ENCODE data around the gene SNRNP70. TPM values are rescaled to one million over a fixed set of nuclear protein-coding genes. Genes with fewer than 3 reads are reported as not detected.

SNRNP70 gene
- total and polyA plus RNA-seq, 2 experiments from 2014 or later, result 243 to 361 TPM

GRCh38 chr19:49103331-49104085 lies 18.3 kb downstream of the SNRNP70 start (continued):
- TF ChIP-seq, protein P1, sequence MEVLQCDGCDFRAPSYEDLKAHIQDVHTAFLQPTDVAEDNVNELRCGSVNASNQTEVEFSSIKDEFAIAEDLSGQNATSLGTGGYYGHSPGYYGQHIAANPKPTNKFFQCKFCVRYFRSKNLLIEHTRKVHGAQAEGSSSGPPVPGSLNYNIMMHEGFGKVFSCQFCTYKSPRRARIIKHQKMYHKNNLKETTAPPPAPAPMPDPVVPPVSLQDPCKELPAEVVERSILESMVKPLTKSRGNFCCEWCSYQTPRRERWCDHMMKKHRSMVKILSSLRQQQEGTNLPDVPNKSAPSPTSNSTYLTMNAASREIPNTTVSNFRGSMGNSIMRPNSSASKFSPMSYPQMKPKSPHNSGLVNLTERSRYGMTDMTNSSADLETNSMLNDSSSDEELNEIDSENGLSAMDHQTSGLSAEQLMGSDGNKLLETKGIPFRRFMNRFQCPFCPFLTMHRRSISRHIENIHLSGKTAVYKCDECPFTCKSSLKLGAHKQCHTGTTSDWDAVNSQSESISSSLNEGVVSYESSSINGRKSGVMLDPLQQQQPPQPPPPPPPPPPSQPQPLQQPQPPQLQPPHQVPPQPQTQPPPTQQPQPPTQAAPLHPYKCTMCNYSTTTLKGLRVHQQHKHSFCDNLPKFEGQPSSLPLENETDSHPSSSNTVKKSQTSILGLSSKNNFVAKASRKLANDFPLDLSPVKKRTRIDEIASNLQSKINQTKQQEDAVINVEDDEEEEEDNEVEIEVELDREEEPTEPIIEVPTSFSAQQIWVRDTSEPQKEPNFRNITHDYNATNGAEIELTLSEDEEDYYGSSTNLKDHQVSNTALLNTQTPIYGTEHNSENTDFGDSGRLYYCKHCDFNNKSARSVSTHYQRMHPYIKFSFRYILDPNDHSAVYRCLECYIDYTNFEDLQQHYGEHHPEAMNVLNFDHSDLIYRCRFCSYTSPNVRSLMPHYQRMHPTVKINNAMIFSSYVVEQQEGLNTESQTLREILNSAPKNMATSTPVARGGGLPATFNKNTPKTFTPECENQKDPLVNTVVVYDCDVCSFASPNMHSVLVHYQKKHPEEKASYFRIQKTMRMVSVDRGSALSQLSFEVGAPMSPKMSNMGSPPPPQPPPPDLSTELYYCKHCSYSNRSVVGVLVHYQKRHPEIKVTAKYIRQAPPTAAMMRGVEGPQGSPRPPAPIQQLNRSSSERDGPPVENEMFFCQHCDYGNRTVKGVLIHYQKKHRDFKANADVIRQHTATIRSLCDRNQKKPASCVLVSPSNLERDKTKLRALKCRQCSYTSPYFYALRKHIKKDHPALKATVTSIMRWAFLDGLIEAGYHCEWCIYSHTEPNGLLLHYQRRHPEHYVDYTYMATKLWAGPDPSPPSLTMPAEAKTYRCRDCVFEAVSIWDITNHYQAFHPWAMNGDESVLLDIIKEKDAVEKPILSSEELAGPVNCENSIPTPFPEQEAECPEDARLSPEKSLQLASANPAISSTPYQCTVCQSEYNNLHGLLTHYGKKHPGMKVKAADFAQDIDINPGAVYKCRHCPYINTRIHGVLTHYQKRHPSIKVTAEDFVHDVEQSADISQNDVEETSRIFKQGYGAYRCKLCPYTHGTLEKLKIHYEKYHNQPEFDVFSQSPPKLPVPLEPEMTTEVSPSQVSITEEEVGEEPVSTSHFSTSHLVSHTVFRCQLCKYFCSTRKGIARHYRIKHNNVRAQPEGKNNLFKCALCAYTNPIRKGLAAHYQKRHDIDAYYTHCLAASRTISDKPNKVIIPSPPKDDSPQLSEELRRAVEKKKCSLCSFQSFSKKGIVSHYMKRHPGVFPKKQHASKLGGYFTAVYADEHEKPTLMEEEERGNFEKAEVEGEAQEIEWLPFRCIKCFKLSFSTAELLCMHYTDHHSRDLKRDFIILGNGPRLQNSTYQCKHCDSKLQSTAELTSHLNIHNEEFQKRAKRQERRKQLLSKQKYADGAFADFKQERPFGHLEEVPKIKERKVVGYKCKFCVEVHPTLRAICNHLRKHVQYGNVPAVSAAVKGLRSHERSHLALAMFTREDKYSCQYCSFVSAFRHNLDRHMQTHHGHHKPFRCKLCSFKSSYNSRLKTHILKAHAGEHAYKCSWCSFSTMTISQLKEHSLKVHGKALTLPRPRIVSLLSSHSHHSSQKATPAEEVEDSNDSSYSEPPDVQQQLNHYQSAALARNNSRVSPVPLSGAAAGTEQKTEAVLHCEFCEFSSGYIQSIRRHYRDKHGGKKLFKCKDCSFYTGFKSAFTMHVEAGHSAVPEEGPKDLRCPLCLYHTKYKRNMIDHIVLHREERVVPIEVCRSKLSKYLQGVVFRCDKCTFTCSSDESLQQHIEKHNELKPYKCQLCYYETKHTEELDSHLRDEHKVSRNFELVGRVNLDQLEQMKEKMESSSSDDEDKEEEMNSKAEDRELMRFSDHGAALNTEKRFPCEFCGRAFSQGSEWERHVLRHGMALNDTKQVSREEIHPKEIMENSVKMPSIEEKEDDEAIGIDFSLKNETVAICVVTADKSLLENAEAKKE (CRISPR knock-in tag; IDR thresholded peaks at IDR 0.05), result no peak
- TF ChIP-seq EZH2 (IDR thresholded peaks at IDR 0.05; ENCODE audit: low read depth, unreplicated experiment) (no peak), POLR2AphosphoS5 (IDR thresholded peaks at IDR 0.05; ENCODE audit: low read depth) (no peak), JUNB (IDR thresholded peaks at IDR 0.05; ENCODE audit: unreplicated experiment) (no peak), EZH2phosphoT487 (IDR thresholded peaks at IDR 0.05; ENCODE audit: unreplicated experiment) (no peak), NANOG (IDR thresholded peaks at IDR 0.05; ENCODE audit: borderline replicate concordance) (no peak)

GRCh38 chr19:49104229-49104864 lies 19.1 kb downstream of the SNRNP70 start:
- Histone ChIP-seq H3K4me3 (no peak overlapping the region), H3K4me2 (no peak overlapping the region), H2AFZ (no peak overlapping the region), H3K9me2 (ENCODE audit: insufficient read depth) (no peaks in the 10 kb centered on the region), H4K20me1 (replicated peaks; ENCODE audit: insufficient read depth) (peaks cover 28% of the 10 kb centered on the region), H3K36me3 (ENCODE audit: insufficient read depth) (peaks cover 25% of the 10 kb centered on the region; the same call in 1 of the 2 replicates), H3K27me3 (ENCODE audit: insufficient read depth) (no peaks in the 10 kb centered on the region), H3K79me2 (replicated peaks; ENCODE audit: insufficient read depth) (peaks cover 4% of the 10 kb centered on the region), H3F3A (replicated peaks; ENCODE audit: low read depth) (peaks cover 37% of the 10 kb centered on the region), H3K4me1 (ENCODE audit: insufficient read depth) (no peaks in the 10 kb centered on the region; the same call in 1 of the 2 replicates), H3K27ac (ENCODE audit: low read depth) (no peak overlapping the region)
- Mint-ChIP-seq H3K36me3 (ENCODE audit: low read depth) (peaks cover 87% of the 10 kb centered on the region), H3K27ac (0 out of 2 replicates have a peak overlapping the region, but pooled peaks have one; percentile 81), H3K9me3 (no peaks in the 10 kb centered on the region; the same call in 1 of the 3 replicates), H3K27me3 (ENCODE audit: insufficient read depth, low read depth, poor library complexity) (peaks cover 24% of the 10 kb centered on the region), H3K4me3 (no peak overlapping the region), H3K4me1 (peaks cover 28% of the 10 kb centered on the region)
- TF ChIP-seq ZNF331 (CRISPR knock-in tag; IDR thresholded peaks at IDR 0.05; ENCODE audit: low read depth), result no peak
- TF ChIP-seq, protein P2, sequence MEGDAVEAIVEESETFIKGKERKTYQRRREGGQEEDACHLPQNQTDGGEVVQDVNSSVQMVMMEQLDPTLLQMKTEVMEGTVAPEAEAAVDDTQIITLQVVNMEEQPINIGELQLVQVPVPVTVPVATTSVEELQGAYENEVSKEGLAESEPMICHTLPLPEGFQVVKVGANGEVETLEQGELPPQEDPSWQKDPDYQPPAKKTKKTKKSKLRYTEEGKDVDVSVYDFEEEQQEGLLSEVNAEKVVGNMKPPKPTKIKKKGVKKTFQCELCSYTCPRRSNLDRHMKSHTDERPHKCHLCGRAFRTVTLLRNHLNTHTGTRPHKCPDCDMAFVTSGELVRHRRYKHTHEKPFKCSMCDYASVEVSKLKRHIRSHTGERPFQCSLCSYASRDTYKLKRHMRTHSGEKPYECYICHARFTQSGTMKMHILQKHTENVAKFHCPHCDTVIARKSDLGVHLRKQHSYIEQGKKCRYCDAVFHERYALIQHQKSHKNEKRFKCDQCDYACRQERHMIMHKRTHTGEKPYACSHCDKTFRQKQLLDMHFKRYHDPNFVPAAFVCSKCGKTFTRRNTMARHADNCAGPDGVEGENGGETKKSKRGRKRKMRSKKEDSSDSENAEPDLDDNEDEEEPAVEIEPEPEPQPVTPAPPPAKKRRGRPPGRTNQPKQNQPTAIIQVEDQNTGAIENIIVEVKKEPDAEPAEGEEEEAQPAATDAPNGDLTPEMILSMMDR (conservative IDR thresholded peaks at IDR 0.05; ENCODE audit: low read depth in 2 of 2), result no peak
- no peak for TF ChIP-seq EZH2 (IDR thresholded peaks at IDR 0.05; ENCODE audit: low read depth, unreplicated experiment)
- TF ChIP-seq ZNF114 (CRISPR knock-in tag; IDR thresholded peaks at IDR 0.05), result no peak
- TF ChIP-seq EZH2phosphoT487 (IDR thresholded peaks at IDR 0.05; ENCODE audit: unreplicated experiment), result no peak
- TF ChIP-seq CREB1 (CRISPR knock-in tag; IDR thresholded peaks at IDR 0.05; ENCODE audit: low read depth), result no peak
- ATAC-seq, result no peak
- no peak for DNase-seq (ENCODE audit: low spot score)

All from GM23338 (cell line).